ENCODE data around the gene IER3IP1.
A peak's percentile ranks its signal among the peaks of the same experiment; 100 is the strongest.

Gene IER3IP1

GRCh38 chr18:47179520-47179919 lies 3.4 kb upstream of the IER3IP1 start:
- H3K4me1 ChIP-seq (ENCODE audit: control insufficient read depth in 2 of 2, insufficient read depth in 1 of 2, low read depth in 1 of 2, low read length in 2 of 2) = peaks cover 0 to 5% of the 10 kb centered on the region in 2 donors
- H2BK15ac ChIP-seq (ENCODE audit: low read length) = no peak overlapping the region
- H3K23ac ChIP-seq (ENCODE audit: low read depth, low read length, poor library complexity) = no peak overlapping the region
- H4K91ac ChIP-seq (ENCODE audit: low read depth, low read length, poor library complexity) = no peak overlapping the region
- H3K9me3 ChIP-seq (replicated peaks in 1 of 2; ENCODE audit: control insufficient read depth in 2 of 2, insufficient read depth in 1 of 2, low read depth in 1 of 2, low read length in 2 of 2) = peaks cover 2% of the 10 kb centered on the region in 2 donors
- H2AFZ ChIP-seq (ENCODE audit: low read length) = no peak overlapping the region
- peaks cover 0 to 16% (median 0%) of the 10 kb centered on the region in 3 experiments for H3K27me3 ChIP-seq (ENCODE audit: control insufficient read depth in 3 of 3, insufficient read depth in 3 of 3, low read depth in 1 of 3, low read length in 3 of 3)
- H2BK5ac ChIP-seq (ENCODE audit: low read length) = no peak overlapping the region
- no peak overlapping the region for H2BK12ac ChIP-seq (ENCODE audit: low read length)
- no peak overlapping the region for H2AK5ac ChIP-seq (ENCODE audit: low read depth, low read length)
- H4K8ac ChIP-seq (ENCODE audit: low read depth, low read length) = no peak overlapping the region
- H3K9ac ChIP-seq (ENCODE audit: low read depth, low read length, poor library complexity) = no peak overlapping the region
- no peak overlapping the region for H3K27ac ChIP-seq (replicated peaks; ENCODE audit: low read length)
- DNase-seq (ENCODE audit: low spot score) = no peak
- no peak overlapping the region for H3K4ac ChIP-seq (ENCODE audit: low read length)
- H2BK120ac ChIP-seq (ENCODE audit: low read depth, low read length) = no peak overlapping the region
- no peak overlapping the region for H3K4me3 ChIP-seq (ENCODE audit: low read length in 2 of 2)
- H3K79me1 ChIP-seq (ENCODE audit: low read depth, low read length) = peaks cover 2% of the 10 kb centered on the region
- H3K36me3 ChIP-seq (replicated peaks in 1 of 2; ENCODE audit: control insufficient read depth in 2 of 2, insufficient read depth in 2 of 2, low read length in 2 of 2) = no peaks in the 10 kb centered on the region
- H3K18ac ChIP-seq (ENCODE audit: low read length) = no peak overlapping the region
- H3K14ac ChIP-seq (ENCODE audit: low read length) = no peak overlapping the region
- no peak overlapping the region for H3K4me2 ChIP-seq (ENCODE audit: insufficient read depth, low read length, poor library complexity, severe bottlenecking)
- WGBS, 2 donors (ENCODE audit: extremely low coverage in 2 of 2, insufficient read length in 2 of 2, insufficient replicate concordance in 1 of 2) = no CpG with 5 or more reads among the region's 4 CpGs

GRCh38 chr18:47175283-47175897 lies 774 bp downstream of the IER3IP1 start:
- H2BK12ac ChIP-seq (ENCODE audit: low read length) = no peak overlapping the region
- H3K9ac ChIP-seq (ENCODE audit: low read depth, low read length, poor library complexity) = peak overlapping the region; percentile 98
- H2BK120ac ChIP-seq (ENCODE audit: low read depth, low read length) = no peak overlapping the region
- no CpG with 5 or more reads among the region's 24 CpGs for WGBS, 2 donors (ENCODE audit: extremely low coverage in 2 of 2, insufficient read length in 2 of 2, insufficient replicate concordance in 1 of 2)
- H2BK15ac ChIP-seq (ENCODE audit: low read length) = no peak overlapping the region
- no peak overlapping the region for H4K91ac ChIP-seq (ENCODE audit: low read depth, low read length, poor library complexity)
- H3K14ac ChIP-seq (ENCODE audit: low read length) = no peak overlapping the region
- H3K36me3 ChIP-seq (replicated peaks in 1 of 2; ENCODE audit: control insufficient read depth in 2 of 2, insufficient read depth in 2 of 2, low read length in 2 of 2) = peaks cover 0 to 27% of the 10 kb centered on the region in 2 donors
- H3K9me3 ChIP-seq (replicated peaks in 1 of 2; ENCODE audit: control insufficient read depth in 2 of 2, insufficient read depth in 1 of 2, low read depth in 1 of 2, low read length in 2 of 2) = no peaks in the 10 kb centered on the region
- peak overlapping the region; percentile 67 for H3K4me2 ChIP-seq (ENCODE audit: insufficient read depth, low read length, poor library complexity, severe bottlenecking)
- no peak overlapping the region for H3K23ac ChIP-seq (ENCODE audit: low read depth, low read length, poor library complexity)
- H3K4me1 ChIP-seq (ENCODE audit: control insufficient read depth in 2 of 2, insufficient read depth in 1 of 2, low read depth in 1 of 2, low read length in 2 of 2) = peaks cover 0 to 5% of the 10 kb centered on the region in 2 donors
- peaks cover 0 to 7% (median 0%) of the 10 kb centered on the region in 3 experiments for H3K27me3 ChIP-seq (ENCODE audit: control insufficient read depth in 3 of 3, insufficient read depth in 3 of 3, low read depth in 1 of 3, low read length in 3 of 3)
- peak overlapping the region; percentile 81 to 92 for H3K4me3 ChIP-seq (ENCODE audit: low read length in 2 of 2)
- no peak overlapping the region for H3K18ac ChIP-seq (ENCODE audit: low read length)
- no peak overlapping the region for H2BK5ac ChIP-seq (ENCODE audit: low read length)
- no peak overlapping the region for H3K27ac ChIP-seq (replicated peaks; ENCODE audit: low read length)
- peaks cover 4% of the 10 kb centered on the region for H3K79me1 ChIP-seq (ENCODE audit: low read depth, low read length)
- no peak overlapping the region for H4K8ac ChIP-seq (ENCODE audit: low read depth, low read length)
- no peak overlapping the region for H3K4ac ChIP-seq (ENCODE audit: low read length)
- DNase-seq (ENCODE audit: low spot score) = no peak
- peak overlapping the region; percentile 93 for H2AFZ ChIP-seq (ENCODE audit: low read length)
- no peak overlapping the region for H2AK5ac ChIP-seq (ENCODE audit: low read depth, low read length)

- no peak overlapping the region for H3K27ac ChIP-seq (replicated peaks; ENCODE audit: low read length)
- no peaks in the 10 kb centered on the region for H3K9me3 ChIP-seq (replicated peaks in 1 of 2; ENCODE audit: control insufficient read depth in 2 of 2, insufficient read depth in 1 of 2, low read depth in 1 of 2, low read length in 2 of 2)
- peaks cover 4% of the 10 kb centered on the region for H3K79me1 ChIP-seq (ENCODE audit: low read depth, low read length)
- H2BK15ac ChIP-seq (ENCODE audit: low read length) = no peak overlapping the region
- no peak overlapping the region for H2BK12ac ChIP-seq (ENCODE audit: low read length)
- H2AK5ac ChIP-seq (ENCODE audit: low read depth, low read length) = no peak overlapping the region
- no peak overlapping the region for H2AFZ ChIP-seq (ENCODE audit: low read length)
- no peak overlapping the region for H3K9ac ChIP-seq (ENCODE audit: low read depth, low read length, poor library complexity)
- H3K4me1 ChIP-seq (ENCODE audit: control insufficient read depth in 2 of 2, insufficient read depth in 1 of 2, low read depth in 1 of 2, low read length in 2 of 2) = peaks cover 0 to 5% of the 10 kb centered on the region in 2 donors
- H3K36me3 ChIP-seq (replicated peaks in 1 of 2; ENCODE audit: control insufficient read depth in 2 of 2, insufficient read depth in 2 of 2, low read length in 2 of 2) = peaks cover 0 to 30% of the 10 kb centered on the region in 2 donors
- no peak overlapping the region for H4K8ac ChIP-seq (ENCODE audit: low read depth, low read length)
- H2BK5ac ChIP-seq (ENCODE audit: low read length) = no peak overlapping the region
- peaks cover 0 to 3% (median 0%) of the 10 kb centered on the region in 3 experiments for H3K27me3 ChIP-seq (ENCODE audit: control insufficient read depth in 3 of 3, insufficient read depth in 3 of 3, low read depth in 1 of 3, low read length in 3 of 3)
- no peak overlapping the region for H2BK120ac ChIP-seq (ENCODE audit: low read depth, low read length)
- no peak overlapping the region for H3K14ac ChIP-seq (ENCODE audit: low read length)
- H3K4me3 ChIP-seq (ENCODE audit: low read length in 2 of 2) = peak overlapping the region in 1 of 2 donors; percentile 81
- WGBS, 2 donors (ENCODE audit: extremely low coverage in 2 of 2, insufficient read length in 2 of 2, insufficient replicate concordance in 1 of 2) = no CpG with 5 or more reads among the region's 13 CpGs
- H3K23ac ChIP-seq (ENCODE audit: low read depth, low read length, poor library complexity) = no peak overlapping the region
- no peak overlapping the region for H4K91ac ChIP-seq (ENCODE audit: low read depth, low read length, poor library complexity)
- no peak overlapping the region for H3K4ac ChIP-seq (ENCODE audit: low read length)
- no peak overlapping the region for H3K18ac ChIP-seq (ENCODE audit: low read length)
- H3K4me2 ChIP-seq (ENCODE audit: insufficient read depth, low read length, poor library complexity, severe bottlenecking) = no peak overlapping the region
- no peak for DNase-seq (ENCODE audit: low spot score)
Measured at GRCh38 chr18:47174545-47175116, 1.5 kb downstream of the IER3IP1 start.

- Histone ChIP-seq H2BK15ac (ENCODE audit: low read length) (no peak overlapping the region), H2AFZ (ENCODE audit: low read length) (no peak overlapping the region)
- no CpG with 5 or more reads among the region's 2 CpGs for WGBS, 2 donors (ENCODE audit: extremely low coverage in 2 of 2, insufficient read length in 2 of 2, insufficient replicate concordance in 1 of 2)
Measured at GRCh38 chr18:47172476-47172875, 3.7 kb downstream of the IER3IP1 start.

More at GRCh38 chr18:47172476-47172875, 3.7 kb downstream of the IER3IP1 start:
- peaks cover 4% of the 10 kb centered on the region for H3K79me1 ChIP-seq (ENCODE audit: low read depth, low read length)
- no peak overlapping the region for H4K8ac ChIP-seq (ENCODE audit: low read depth, low read length)
- H3K9me3 ChIP-seq (replicated peaks in 1 of 2; ENCODE audit: control insufficient read depth in 2 of 2, insufficient read depth in 1 of 2, low read depth in 1 of 2, low read length in 2 of 2) = no peaks in the 10 kb centered on the region
- H2AK5ac ChIP-seq (ENCODE audit: low read depth, low read length) = no peak overlapping the region
- no peaks in the 10 kb centered on the region for H3K27me3 ChIP-seq (ENCODE audit: control insufficient read depth in 3 of 3, insufficient read depth in 3 of 3, low read depth in 1 of 3, low read length in 3 of 3)
- no peak overlapping the region for H2BK12ac ChIP-seq (ENCODE audit: low read length)
- H4K91ac ChIP-seq (ENCODE audit: low read depth, low read length, poor library complexity) = no peak overlapping the region
- peaks cover 0 to 5% of the 10 kb centered on the region in 2 donors for H3K4me1 ChIP-seq (ENCODE audit: control insufficient read depth in 2 of 2, insufficient read depth in 1 of 2, low read depth in 1 of 2, low read length in 2 of 2)
- H3K4ac ChIP-seq (ENCODE audit: low read length) = no peak overlapping the region
- no peak overlapping the region for H3K9ac ChIP-seq (ENCODE audit: low read depth, low read length, poor library complexity)
- no peak overlapping the region for H3K18ac ChIP-seq (ENCODE audit: low read length)
- no peak overlapping the region for H3K4me2 ChIP-seq (ENCODE audit: insufficient read depth, low read length, poor library complexity, severe bottlenecking)
- peaks cover 0 to 30% of the 10 kb centered on the region in 2 donors for H3K36me3 ChIP-seq (replicated peaks in 1 of 2; ENCODE audit: control insufficient read depth in 2 of 2, insufficient read depth in 2 of 2, low read length in 2 of 2)
- H2BK120ac ChIP-seq (ENCODE audit: low read depth, low read length) = no peak overlapping the region
- DNase-seq (ENCODE audit: low spot score) = no peak
- H3K14ac ChIP-seq (ENCODE audit: low read length) = no peak overlapping the region
- H3K23ac ChIP-seq (ENCODE audit: low read depth, low read length, poor library complexity) = no peak overlapping the region
- no peak overlapping the region for H3K27ac ChIP-seq (replicated peaks; ENCODE audit: low read length)
- no peak overlapping the region for H2BK5ac ChIP-seq (ENCODE audit: low read length)
- no peak overlapping the region for H3K4me3 ChIP-seq (ENCODE audit: low read length in 2 of 2)
